GM12878 (cell line): Measurements from ENCODE around the gene CCDC82. TPM values are rescaled to one million over a fixed set of nuclear protein-coding genes. Genes with fewer than 3 reads are reported as not detected.

Experiments used
- CHD4 ChIP-seq: fragments of 200-600 bp; sonication (generic); IDR thresholded peaks from 2 replicates; pipeline ENCODE4 v1.6.1; 2016; ENCODE audit warnings: mild to moderate bottlenecking
- CREM ChIP-seq: IDR thresholded peaks from 2 replicates; pipeline ENCODE4 v1.6.1; 2014; ENCODE audit warnings: antibody characterized with exemption, low read depth
- DPF2 ChIP-seq: fragments of 450-650 bp; IDR thresholded peaks from 2 replicates; pipeline ENCODE4 v1.6.1; 2017; ENCODE audit warnings: mild to moderate bottlenecking
- EP300 ChIP-seq, 2 experiments: fragments of 150-350 bp in 1 of 2; IDR thresholded peaks; 2 replicates each; pipeline ENCODE4 v1.6.1; 2011 to 2012; ENCODE audit warnings: low read depth in 2 of 2, low read length in 2 of 2, borderline replicate concordance in 1 of 2, improper control_type of control experiment in 1 of 2, inconsistent platforms in 1 of 2; ENCODE audit not compliant: control insufficient read depth in 1 of 2
- IRF4 ChIP-seq: IDR thresholded peaks from 2 replicates; pipeline ENCODE4 v1.6.1; 2011; ENCODE audit warnings: low read depth, low read length
- NBN ChIP-seq: fragments of 450-650 bp; IDR thresholded peaks from 2 replicates; pipeline ENCODE4 v1.6.1; 2016
- RAD21 ChIP-seq: IDR thresholded peaks from 2 replicates; pipeline ENCODE4 v1.6.1; 2011; ENCODE audit warnings: mild to moderate bottlenecking, low read depth, low read length, moderate library complexity; ENCODE audit not compliant: insufficient read depth
- RAD51 ChIP-seq: fragments of 450-650 bp; IDR thresholded peaks from 2 replicates; pipeline ENCODE4 v1.6.1; 2016; ENCODE audit warnings: moderate library complexity, mild to moderate bottlenecking, inconsistent platforms
- RUNX3 ChIP-seq: IDR thresholded peaks from 2 replicates; pipeline ENCODE4 v1.6.1; 2012; ENCODE audit warnings: low read length, inconsistent platforms
- SUZ12 ChIP-seq: fragments of 200-600 bp; sonication (generic); IDR thresholded peaks from one replicate; pipeline ENCODE4 v1.6.1; 2018; ENCODE audit warnings: antibody characterized with exemption, mild to moderate bottlenecking; ENCODE audit not compliant: unreplicated experiment
- TBL1XR1 ChIP-seq: IDR thresholded peaks from 2 replicates; pipeline ENCODE4 v1.6.1; 2012; ENCODE audit warnings: low read depth, low read length, improper control_type of control experiment
- ZBTB40 ChIP-seq: fragments of 450-650 bp; IDR thresholded peaks from 2 replicates; pipeline ENCODE4 v1.6.1; 2016; ENCODE audit warnings: mild to moderate bottlenecking, moderate library complexity, borderline replicate concordance
- ZNF217 ChIP-seq: fragments of 450-650 bp; IDR thresholded peaks from 2 replicates; pipeline ENCODE4 v1.6.1; 2017; ENCODE audit warnings: antibody characterized with exemption, mild to moderate bottlenecking
- polyA plus RNA-seq, 11 experiments: library from polyadenylated mRNA; depleted of rRNA in 4 of 11; unstranded in 6 of 11; stranded (reverse) in 5 of 11; fragments of >200 nt; fragmentation: Nextera tagmentation in 4 of 11; fragmentation: Illumina TruSeq in 1 of 11; extraction: Ambion mirVana in 4 of 11; extraction: Trizol in 1 of 11; gene quantifications; 1 replicate in 1 of 11; 2 replicates in 10 of 11; pipeline versions ENCODE4 v1.2.1 to v1.2.3, GENCODE V29; 2011 to 2016; ENCODE audit warnings: inconsistent platforms in 2 of 11, missing spikeins in 2 of 11, low read depth in 1 of 11
- total RNA-seq, 4 experiments: library from RNA; depleted of rRNA in 3 of 4; stranded (reverse); fragments of >200 nt in 3 of 4; fragmentation: Illumina TruSeq in 1 of 4; extraction: Trizol in 1 of 4; gene quantifications; 2 replicates each; pipeline versions ENCODE4 v1.2.1 to v1.2.3, GENCODE V29; 2013 to 2021

CCDC82 gene
- total and polyA plus RNA-seq, 10 of the 15 experiments (the other 5 are each of a cell fraction or from before 2014, with no cell fraction given): 15.2 to 62.4 (median 28.8) TPM

DNA sequence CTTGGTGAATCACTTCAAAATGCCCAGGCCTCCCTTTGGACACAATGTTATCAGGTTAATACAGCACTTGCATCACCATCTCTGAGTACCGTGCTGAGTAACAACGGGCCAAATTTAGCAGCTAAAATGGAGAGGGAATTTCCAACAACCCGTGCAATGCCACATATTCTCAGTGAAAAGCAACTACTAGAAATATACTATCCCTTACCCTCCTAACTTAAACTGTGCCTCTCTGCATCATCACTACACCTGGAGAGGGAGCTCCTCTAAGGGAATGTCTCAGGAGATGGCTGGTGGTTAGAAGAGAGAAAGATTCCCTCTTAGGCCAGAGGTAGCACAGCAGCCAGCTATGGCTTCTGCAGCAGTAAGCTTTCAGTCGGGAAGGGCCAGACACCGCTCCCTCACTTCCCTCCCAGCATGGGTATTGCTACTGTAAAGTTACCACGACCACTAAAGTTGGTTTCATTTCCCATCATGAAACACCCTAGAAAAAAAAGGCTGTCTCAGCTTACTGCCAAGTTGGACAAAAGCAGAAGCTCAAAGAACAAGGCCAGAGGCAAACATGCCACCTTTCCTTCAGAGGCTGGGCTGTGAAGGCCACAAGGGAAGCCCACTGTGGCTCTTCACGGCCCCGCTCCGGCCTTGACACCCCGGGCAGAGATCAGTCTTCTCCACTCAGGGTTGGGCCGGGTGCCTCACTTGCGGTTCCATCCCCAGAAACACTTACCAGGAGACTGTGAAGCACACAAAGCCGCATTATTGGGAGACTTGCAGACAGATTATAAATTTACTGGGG is 50.6 kb downstream of the CCDC82 start (continued):
- TF ChIP-seq ZBTB40 (0 out of 2 replicates have a peak, but pooled peaks have one; percentile 25), RAD51 (no peak), RUNX3 (peak; percentile 87), NBN (peak; percentile 48; the same call in 1 of the 2 replicates), ZNF217 (peak; percentile 37; the same call in 1 of the 2 replicates), CHD4 (no peak), DPF2 (peak; percentile 67; the same call in 1 of the 2 replicates), EP300 (IDR thresholded peaks at IDR 0.05; ENCODE audit: borderline replicate concordance in 1 of 2, control insufficient read depth in 1 of 2, low read depth in 2 of 2, low read length in 2 of 2) (peak; percentile 6 to 8; a peak in 1 of 4 replicates), TBL1XR1 (0 out of 2 replicates have a peak, but pooled peaks have one; percentile 47), CREM (peak; percentile 25; the same call in 1 of the 2 replicates), SUZ12 (no peak), RAD21 (no peak; the same call in 1 of the 2 replicates), IRF4 (peak; percentile 45; the same call in 1 of the 2 replicates)
- TF ChIP-seq, all 136 proteins: peak for 42
